Testis (tissue), 3 donors: ENCODE measurements around the gene RAPSN. TPM values are rescaled to one million over a fixed set of nuclear protein-coding genes. Genes with fewer than 3 reads are reported as not detected.

Experiments
- DNase-seq: peaks from one replicate; pipeline ENCODE4 v3.0.0-alpha.2; 2019
- H3K27ac ChIP-seq, 2 donors: fragments of 200-600 bp; sonication (generic); one replicate each; pipeline ENCODE4 v1.5.1; 2019
- H3K27me3 ChIP-seq: fragments of 200-600 bp; sonication (generic); one replicate; pipeline ENCODE4 v1.5.1; 2019
- H3K36me3 ChIP-seq: fragments of 200-600 bp; sonication (generic); one replicate; pipeline ENCODE4 v1.5.1; 2017; ENCODE audit warnings: low read depth; ENCODE audit errors: missing control alignments
- H3K4me1 ChIP-seq: fragments of 200-600 bp; sonication (generic); one replicate; pipeline ENCODE4 v1.5.1; 2019
- H3K4me3 ChIP-seq, 2 donors: fragments of 200-600 bp; sonication (generic); one replicate each; pipeline ENCODE4 v1.5.1; 2017 to 2019
- H3K9me3 ChIP-seq: fragments of 200-600 bp; sonication (generic); one replicate; pipeline ENCODE4 v1.5.1; 2017
- POLR2A ChIP-seq: fragments of 450-650 bp; IDR thresholded peaks from one replicate; pipeline ENCODE4 v1.6.1; 2017; ENCODE audit warnings: antibody characterized with exemption, mild to moderate bottlenecking, moderate library complexity
- WGBS, 2 donors: methylation state at CpG; one replicate each; pipeline ENCODE4 v1.1.5; 2018; 5-methylcytosine and 5-hydroxymethylcytosine counted together
- intact Hi-C: fragments of 100-400 bp; cut with DNase I; formaldehyde crosslinking; loops from one replicate; pipeline ENCODE4 v1.15.1; 2023; ENCODE audit warnings: low total_unique reads
- polyA plus RNA-seq: library from polyadenylated mRNA; stranded (reverse); fragments of 350-450 nt; fragmentation: Illumina TruSeq; extraction: RNeasy Lipid Tissue Mini Kit (QIAGEN cat#74804); gene quantifications from one replicate; pipeline ENCODE4 v1.2.3, GENCODE V29; 2014; ENCODE audit warnings: low read depth, low replicate concordance; ENCODE audit not compliant: insufficient read depth
- total RNA-seq, 2 donors: library from RNA; depleted of rRNA; stranded (reverse); fragments of >200 nt; gene quantifications; one replicate each; pipeline ENCODE4 v1.2.3, GENCODE V29; 2016
- TF ChIP-seq, protein P1 (sequence below), 3 experiments: fragments of 450-650 bp in 2 of 3; fragments of 200-600 bp in 1 of 3; sonication (generic) in 1 of 3; IDR thresholded peaks; one replicate each; pipeline ENCODE4 v1.5.1; 2016 to 2019; ENCODE audit warnings: antibody characterized with exemption in 3 of 3, mild to moderate bottlenecking in 2 of 3, moderate library complexity in 1 of 3

Gene RAPSN
- total and polyA plus RNA-seq, 3 donors from 2014 or later, result 0.19 to 0.65 (median 0.63) TPM

GRCh38 chr11:47483457-47483856 is 34.5 kb upstream of the RAPSN start:
- TF ChIP-seq POLR2A, result no peak
- TF ChIP-seq, protein P1, sequence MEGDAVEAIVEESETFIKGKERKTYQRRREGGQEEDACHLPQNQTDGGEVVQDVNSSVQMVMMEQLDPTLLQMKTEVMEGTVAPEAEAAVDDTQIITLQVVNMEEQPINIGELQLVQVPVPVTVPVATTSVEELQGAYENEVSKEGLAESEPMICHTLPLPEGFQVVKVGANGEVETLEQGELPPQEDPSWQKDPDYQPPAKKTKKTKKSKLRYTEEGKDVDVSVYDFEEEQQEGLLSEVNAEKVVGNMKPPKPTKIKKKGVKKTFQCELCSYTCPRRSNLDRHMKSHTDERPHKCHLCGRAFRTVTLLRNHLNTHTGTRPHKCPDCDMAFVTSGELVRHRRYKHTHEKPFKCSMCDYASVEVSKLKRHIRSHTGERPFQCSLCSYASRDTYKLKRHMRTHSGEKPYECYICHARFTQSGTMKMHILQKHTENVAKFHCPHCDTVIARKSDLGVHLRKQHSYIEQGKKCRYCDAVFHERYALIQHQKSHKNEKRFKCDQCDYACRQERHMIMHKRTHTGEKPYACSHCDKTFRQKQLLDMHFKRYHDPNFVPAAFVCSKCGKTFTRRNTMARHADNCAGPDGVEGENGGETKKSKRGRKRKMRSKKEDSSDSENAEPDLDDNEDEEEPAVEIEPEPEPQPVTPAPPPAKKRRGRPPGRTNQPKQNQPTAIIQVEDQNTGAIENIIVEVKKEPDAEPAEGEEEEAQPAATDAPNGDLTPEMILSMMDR (IDR thresholded peaks at IDR 0.05), result no peak
- intact Hi-C loops, result no loop called here
- no peaks in the 10 kb centered on the region for H3K9me3 ChIP-seq
- no peaks in the 10 kb centered on the region for H3K27me3 ChIP-seq
- WGBS, 2 donors, result 75 to 88% methylated on average over 1 of the region's 1 CpG
- no peak for DNase-seq
- no peak overlapping the region for H3K27ac ChIP-seq
- H3K4me3 ChIP-seq, result no peak overlapping the region
- H3K36me3 ChIP-seq, result no peaks in the 10 kb centered on the region
- H3K4me1 ChIP-seq, result peaks cover 8% of the 10 kb centered on the region

GRCh38 chr11:47480762-47481161 is 31.8 kb upstream of the RAPSN start:
- TF ChIP-seq POLR2A, result no peak
- TF ChIP-seq, protein P1 (IDR thresholded peaks at IDR 0.05), result no peak
- peaks cover 6% of the 10 kb centered on the region for H3K4me1 ChIP-seq
- no peaks in the 10 kb centered on the region for H3K36me3 ChIP-seq
- no peaks in the 10 kb centered on the region for H3K27me3 ChIP-seq
- no peaks in the 10 kb centered on the region for H3K9me3 ChIP-seq
- intact Hi-C loops, result no loop called here
- no peak for DNase-seq
- no peak overlapping the region for H3K4me3 ChIP-seq
- 93 to 97% methylated on average over 6 of the region's 6 CpGs for WGBS, 2 donors
- H3K27ac ChIP-seq, result no peak overlapping the region

GRCh38 chr11:47478651-47479329 is 29.9 kb upstream of the RAPSN start:
- WGBS, 2 donors, result 72 to 75% methylated on average over 5 of the region's 5 CpGs
- H3K36me3 ChIP-seq, result no peaks in the 10 kb centered on the region

DNA sequence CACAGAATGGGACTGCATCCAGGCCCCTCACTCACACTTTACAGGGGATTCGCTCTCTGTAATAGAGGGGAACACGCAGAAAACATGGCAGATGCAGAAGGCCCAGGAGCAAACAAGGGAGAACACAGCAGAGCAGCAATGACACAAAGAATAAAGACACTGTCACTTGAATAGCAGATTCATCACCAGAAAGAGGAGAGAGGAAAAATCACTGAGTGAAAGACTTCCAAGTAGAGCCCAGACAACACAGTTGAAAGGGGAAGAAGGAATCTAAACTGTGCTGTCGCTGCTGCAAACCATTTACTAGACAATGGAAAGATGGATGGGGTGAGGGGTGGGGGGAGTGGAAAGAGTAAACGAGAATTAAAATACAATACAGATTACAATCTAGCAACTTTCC is 28.8 kb upstream of the RAPSN start:
- H3K4me3 ChIP-seq, result no peak overlapping the region
- 79 to 82% methylated on average over 4 of the region's 4 CpGs for WGBS, 2 donors
- H3K27me3 ChIP-seq, result no peaks in the 10 kb centered on the region
- TF ChIP-seq POLR2A, result no peak
- H3K27ac ChIP-seq, result no peak overlapping the region
- H3K36me3 ChIP-seq, result no peaks in the 10 kb centered on the region
- no peak for DNase-seq
- intact Hi-C loops, result no loop called here
- no peaks in the 10 kb centered on the region for H3K9me3 ChIP-seq
- peaks cover 6% of the 10 kb centered on the region for H3K4me1 ChIP-seq

More at GRCh38 chr11:47478651-47479329, 29.9 kb upstream of the RAPSN start:
- Histone ChIP-seq H3K4me3 (no peak overlapping the region), H3K9me3 (no peaks in the 10 kb centered on the region), H3K27ac (no peak overlapping the region), H3K27me3 (no peaks in the 10 kb centered on the region), H3K4me1 (peaks cover 6% of the 10 kb centered on the region)
- intact Hi-C loops, result no loop called here
- DNase-seq, result no peak
- no peak for TF ChIP-seq POLR2A
- TF ChIP-seq, protein P1 (IDR thresholded peaks at IDR 0.05), result no peak

- Histone ChIP-seq H3K9me3 (no peaks in the 10 kb centered on the region), H3K36me3 (no peaks in the 10 kb centered on the region), H3K27me3 (no peaks in the 10 kb centered on the region), H3K4me1 (peaks cover 6% of the 10 kb centered on the region), H3K4me3 (no peak overlapping the region), H3K27ac (no peak overlapping the region)
- TF ChIP-seq, protein P1 (IDR thresholded peaks at IDR 0.05), result no peak
- TF ChIP-seq POLR2A, result no peak
- no peak for DNase-seq
- intact Hi-C loops, result no loop called here
These were observed 28.4 kb upstream of the RAPSN start for GRCh38 chr11:47477323-47477722.
